Measurements from ENCODE around the gene MSANTD3.

Gene MSANTD3

GRCh38 chr9:100466829-100467221 lies 39.9 kb downstream of the MSANTD3 start:
- TF ChIP-seq ZNF274 (IDR thresholded peaks at IDR 0.05; ENCODE audit: low read depth, low read length), result no peak
- no peak overlapping the region for H3K4me3 ChIP-seq (ENCODE audit: low read length)

GRCh38 chr9:100468041-100468440 lies 41.1 kb downstream of the MSANTD3 start:
- TF ChIP-seq ZNF274 (IDR thresholded peaks at IDR 0.05; ENCODE audit: low read depth, low read length), result no peak
- H3K4me3 ChIP-seq (ENCODE audit: low read length), result no peak overlapping the region

- TF ChIP-seq ZNF274 (IDR thresholded peaks at IDR 0.05; ENCODE audit: low read depth, low read length), result no peak
- no peak overlapping the region; the same call in 1 of the 2 replicates for H3K4me3 ChIP-seq (ENCODE audit: low read length)
Observed at GRCh38 chr9:100472268-100472667, 45.3 kb downstream of the MSANTD3 start.

- TF ChIP-seq ZNF274 (IDR thresholded peaks at IDR 0.05; ENCODE audit: low read depth, low read length), result no peak
- H3K4me3 ChIP-seq (ENCODE audit: low read length), result peak within 1 kb of the TSS; percentile 58
Observed at GRCh38 chr9:100472788-100473275, 45.9 kb downstream of the MSANTD3 start, which contains the start of gene TMEFF1. Gene TMEFF1, plus strand, starts transcription at chr9:100473149. Its CDS starts 396 bp downstream, at chr9:100473545.

DNA sequence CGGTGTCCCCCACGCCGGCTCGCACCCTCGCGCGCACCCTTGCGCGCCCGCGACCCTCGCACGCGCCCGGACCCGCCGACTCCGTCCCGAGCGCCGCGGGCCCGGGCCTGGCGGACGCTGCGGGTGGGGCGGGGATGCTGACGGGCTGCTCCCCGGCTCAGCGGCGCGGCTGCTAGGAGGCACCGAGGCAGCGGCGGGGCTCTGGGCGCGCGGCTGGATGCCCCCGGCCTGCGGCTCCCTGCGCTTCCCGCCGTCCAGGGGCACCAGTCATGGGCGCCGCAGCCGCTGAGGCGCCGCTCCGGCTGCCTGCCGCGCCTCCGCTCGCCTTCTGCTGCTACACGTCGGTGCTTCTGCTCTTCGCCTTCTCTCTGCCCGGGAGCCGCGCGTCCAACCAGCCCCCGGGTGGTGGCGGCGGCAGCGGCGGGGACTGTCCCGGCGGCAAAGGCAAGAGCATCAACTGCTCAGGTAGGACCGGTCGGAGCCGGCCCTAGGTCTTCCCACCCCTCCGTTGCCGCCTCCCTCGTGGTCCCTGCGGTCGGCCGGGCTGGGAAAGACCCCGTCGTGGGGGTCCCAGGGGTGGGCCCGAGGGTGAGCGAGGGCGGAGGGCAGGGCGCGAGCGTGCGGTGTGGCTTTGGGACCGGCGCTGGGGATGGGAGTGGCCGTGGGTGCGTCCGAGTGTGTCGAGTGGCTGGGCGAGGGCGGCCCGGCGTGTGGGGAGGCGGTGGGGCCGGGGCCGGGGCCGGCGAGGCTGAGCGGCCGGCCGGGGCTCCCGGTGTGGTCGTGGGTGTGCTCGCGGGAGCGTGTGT lies 46.5 kb downstream of the MSANTD3 start:
- H3K4me3 ChIP-seq (ENCODE audit: low read length), result peak overlapping the region; percentile 58
- no peak for TF ChIP-seq ZNF274 (IDR thresholded peaks at IDR 0.05; ENCODE audit: low read depth, low read length)

GRCh38 chr9:100474082-100474923 lies 47.4 kb downstream of the MSANTD3 start:
- TF ChIP-seq ZNF274 (IDR thresholded peaks at IDR 0.05; ENCODE audit: low read depth, low read length), result no peak
- peak overlapping the region; percentile 58 for H3K4me3 ChIP-seq (ENCODE audit: low read length)

DNA sequence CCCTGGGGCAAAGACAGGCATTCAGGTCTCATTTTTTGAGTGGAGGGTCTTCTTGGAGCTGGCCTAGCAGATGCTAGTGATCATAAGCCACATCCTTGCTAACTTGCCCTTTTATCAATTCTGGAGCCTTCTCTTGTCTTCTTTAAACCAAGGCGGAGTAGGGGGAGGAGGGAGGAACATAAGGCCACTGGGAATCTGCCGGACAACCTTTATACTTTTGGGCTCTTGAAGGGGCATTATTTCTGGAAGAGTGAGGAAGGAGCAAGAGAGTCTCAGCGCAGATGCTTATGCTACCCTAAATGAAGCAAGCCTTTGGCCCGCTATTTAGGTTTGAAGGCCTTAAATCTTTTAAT lies 48.0 kb downstream of the MSANTD3 start:
- H3K4me3 ChIP-seq (ENCODE audit: low read length), result no peak overlapping the region
- TF ChIP-seq ZNF274 (IDR thresholded peaks at IDR 0.05; ENCODE audit: low read depth, low read length), result no peak

GRCh38 chr9:100477241-100477640 lies 50.3 kb downstream of the MSANTD3 start:
- no peak overlapping the region for H3K4me3 ChIP-seq (ENCODE audit: low read length)
- TF ChIP-seq ZNF274 (IDR thresholded peaks at IDR 0.05; ENCODE audit: low read depth, low read length), result no peak

DNA sequence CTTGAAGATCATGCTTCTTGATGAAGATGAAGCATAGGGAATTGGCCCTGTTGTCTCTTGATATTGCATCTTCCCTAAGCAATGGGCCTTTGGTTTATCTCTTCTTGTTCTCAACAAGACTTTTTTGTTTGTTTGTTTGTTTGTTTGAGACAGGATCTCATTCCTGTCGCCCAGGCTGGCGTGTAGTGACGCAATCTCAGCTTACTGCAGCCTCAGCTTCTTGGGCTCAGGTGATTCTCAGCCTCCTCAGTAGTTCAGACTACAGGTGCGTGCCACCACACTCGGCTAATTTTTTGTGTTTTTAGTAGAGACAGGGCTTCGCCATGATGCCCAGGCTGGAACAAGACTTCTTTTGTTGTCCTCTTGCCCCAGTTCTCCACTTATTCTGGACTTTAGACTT lies 51.2 kb downstream of the MSANTD3 start:
- no peak overlapping the region for H3K4me3 ChIP-seq (ENCODE audit: low read length)
- TF ChIP-seq ZNF274 (IDR thresholded peaks at IDR 0.05; ENCODE audit: low read depth, low read length), result no peak

DNA sequence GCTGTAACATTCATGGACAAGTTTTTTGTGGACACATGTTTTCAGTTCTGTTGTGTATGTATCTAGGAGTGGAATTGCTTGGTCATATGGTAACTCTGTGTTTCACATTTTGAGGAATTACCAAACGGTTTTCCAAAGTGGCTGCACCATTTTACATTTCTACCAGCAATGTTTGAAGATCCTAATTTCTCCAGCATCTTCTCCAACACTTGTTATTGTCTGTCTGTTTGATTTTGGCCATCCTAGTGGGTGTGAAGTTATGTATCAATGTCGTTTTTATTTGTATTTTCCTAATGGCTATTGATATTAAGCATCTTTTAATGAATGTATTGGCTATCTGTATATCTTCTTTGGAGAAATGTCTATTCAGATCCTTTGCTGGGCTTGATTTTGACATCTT lies 52.9 kb downstream of the MSANTD3 start:
- no peak overlapping the region for H3K4me3 ChIP-seq (ENCODE audit: low read length)
- TF ChIP-seq ZNF274 (IDR thresholded peaks at IDR 0.05; ENCODE audit: low read depth, low read length), result no peak

DNA sequence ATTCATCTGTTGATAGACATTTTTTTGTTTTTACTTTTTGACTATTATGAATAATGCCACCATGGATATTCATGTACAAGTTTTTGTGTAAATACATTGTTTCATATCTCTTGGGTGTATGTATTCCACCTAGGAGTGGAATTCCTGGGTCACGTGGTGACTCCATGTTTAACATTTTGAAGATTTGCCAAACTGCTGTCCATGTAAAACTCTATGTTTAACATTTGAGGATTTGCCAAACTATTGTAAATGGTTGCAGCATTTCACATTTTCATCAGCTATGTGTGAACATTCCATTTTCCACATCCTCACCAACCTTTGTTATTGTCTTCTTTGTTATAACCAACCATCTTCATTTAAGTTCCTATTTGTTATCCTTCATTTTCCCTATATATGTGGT lies 58.3 kb downstream of the MSANTD3 start:
- H3K4me3 ChIP-seq (ENCODE audit: low read length), result no peak overlapping the region
- TF ChIP-seq ZNF274 (IDR thresholded peaks at IDR 0.05; ENCODE audit: low read depth, low read length), result no peak

DNA sequence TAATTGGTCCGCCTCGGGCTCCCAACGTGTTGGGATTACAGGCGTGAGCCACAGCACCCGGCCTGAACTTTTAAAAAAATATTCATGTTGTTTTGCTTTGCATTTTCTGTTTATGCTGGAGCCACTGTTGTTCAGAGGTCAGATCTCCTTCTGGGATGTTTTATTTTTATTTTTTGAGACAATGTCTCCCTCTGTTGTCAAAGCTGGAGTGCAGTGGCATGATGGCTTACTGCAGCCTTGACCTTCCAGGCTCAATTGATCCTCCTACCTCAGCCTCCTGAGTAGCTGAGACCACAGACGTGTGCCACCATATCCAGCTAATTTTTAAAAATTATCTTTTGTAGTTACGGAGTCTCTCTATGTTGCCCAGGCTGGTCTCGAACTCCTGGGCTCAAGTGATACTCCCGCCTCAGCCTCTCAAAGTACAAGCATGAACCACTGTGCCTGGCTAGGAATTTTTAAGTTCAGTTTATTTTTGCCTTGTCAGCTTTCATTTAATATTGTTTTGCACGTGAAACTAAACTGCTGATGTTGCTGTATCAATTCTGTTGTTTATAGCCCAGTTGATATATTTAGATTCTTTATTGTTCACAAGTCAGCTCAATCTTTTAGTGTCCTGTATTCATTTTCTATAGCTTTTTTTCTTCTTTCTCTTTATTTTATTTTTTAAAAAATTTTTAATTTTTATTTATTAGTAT lies 59.7 kb downstream of the MSANTD3 start:
- no peak for TF ChIP-seq ZNF274 (IDR thresholded peaks at IDR 0.05; ENCODE audit: low read depth, low read length)

GRCh38 chr9:100488177-100488576 lies 61.2 kb downstream of the MSANTD3 start:
- no peak for TF ChIP-seq ZNF274 (IDR thresholded peaks at IDR 0.05; ENCODE audit: low read depth, low read length)
- H3K4me3 ChIP-seq (ENCODE audit: low read length), result no peak overlapping the region

More for the DNA sequence above, 59.7 kb downstream of the MSANTD3 start:
- H3K4me3 ChIP-seq (ENCODE audit: low read length), result no peak overlapping the region

GRCh38 chr9:100489836-100490235 lies 62.9 kb downstream of the MSANTD3 start:
- no peak for TF ChIP-seq ZNF274 (IDR thresholded peaks at IDR 0.05; ENCODE audit: low read depth, low read length)
- H3K4me3 ChIP-seq (ENCODE audit: low read length), result no peak overlapping the region

All from GM08714 (cell line).